Muscle of back (tissue), 11 donors: ENCODE measurements around the gene NOS1AP. TPM values are rescaled to one million over a fixed set of nuclear protein-coding genes. Genes with fewer than 3 reads are reported as not detected.

Experiments used
- DNase-seq, 3 donors: peaks; one replicate each; pipeline versions ENCODE4 v3.0.0 to v3.0.0-alpha.2; 2013
- polyA plus RNA-seq, 10 donors: library from polyadenylated mRNA; unstranded; fragments of 120-200 nt; gene quantifications; one replicate each; pipeline ENCODE4 v1.2.1, GENCODE V29; 2013; ENCODE audit not compliant: insufficient read length in 10 of 10

NOS1AP gene
- polyA plus RNA-seq, 10 donors = 0.45 to 0.89 (median 0.56) TPM

- DNase-seq = no peak
These were observed 181.6 kb downstream of the NOS1AP start for GRCh38 chr1:162251102-162251501.

DNA sequence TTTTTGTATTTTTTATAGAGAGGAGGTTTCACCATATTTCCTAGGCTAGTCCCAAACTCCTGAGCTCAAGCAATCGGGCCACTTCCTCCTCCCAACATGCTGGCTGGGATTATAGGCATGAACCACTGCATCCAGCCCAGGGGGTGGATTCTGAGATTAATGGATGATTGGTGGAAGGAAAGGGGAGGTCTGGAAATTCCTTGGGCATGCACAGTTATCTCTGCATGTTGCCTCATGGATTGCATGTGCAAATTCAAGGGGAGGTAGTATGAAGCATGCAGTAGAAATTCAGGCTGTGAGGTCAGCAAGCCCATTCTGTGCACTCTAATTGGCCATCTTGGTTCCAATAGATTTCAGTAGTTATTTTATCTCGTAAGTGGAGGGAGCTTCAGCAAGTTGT lies 182.7 kb downstream of the NOS1AP start:
- DNase-seq = no peak

DNA sequence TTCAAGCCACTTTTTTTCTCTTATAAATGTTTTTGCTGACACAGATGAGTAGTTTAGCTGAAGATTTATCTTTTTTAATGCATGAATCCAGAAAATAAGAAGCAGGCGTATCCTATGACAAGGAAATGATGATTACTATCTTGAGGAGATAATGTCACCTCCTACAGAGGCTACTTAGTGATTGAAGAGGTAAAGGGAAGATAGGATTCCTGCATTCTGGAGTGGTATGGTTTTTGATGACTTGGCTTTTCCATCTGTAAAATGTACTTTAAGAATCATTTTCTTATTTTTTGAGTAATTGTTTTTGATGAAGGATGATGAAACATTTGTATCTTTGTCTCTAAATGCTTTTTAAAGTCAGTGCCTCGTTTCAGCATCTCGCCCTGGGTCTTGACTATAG lies 184.3 kb downstream of the NOS1AP start:
- DNase-seq = no peak

DNA sequence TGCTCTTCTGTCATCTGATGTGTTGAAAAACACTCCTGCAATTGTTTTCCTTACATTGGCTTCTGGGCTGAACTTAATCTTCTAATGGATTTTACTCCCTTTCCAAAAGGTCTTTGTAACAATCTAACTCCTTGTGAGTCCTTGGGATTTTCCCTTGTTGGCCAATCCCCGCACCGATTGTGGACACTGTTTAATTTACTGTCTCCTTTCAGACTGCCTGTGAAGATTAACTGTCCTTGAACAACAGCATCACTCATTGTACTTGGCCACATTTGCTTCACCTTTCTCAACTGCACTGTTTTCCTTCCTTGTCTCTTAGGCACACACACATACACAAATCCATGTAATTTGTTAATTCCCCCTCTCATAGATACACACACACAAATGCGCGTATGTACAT lies 186.8 kb downstream of the NOS1AP start:
- DNase-seq = no peak

- no peak for DNase-seq
These were observed 188.9 kb downstream of the NOS1AP start for GRCh38 chr1:162258394-162258793.

DNA sequence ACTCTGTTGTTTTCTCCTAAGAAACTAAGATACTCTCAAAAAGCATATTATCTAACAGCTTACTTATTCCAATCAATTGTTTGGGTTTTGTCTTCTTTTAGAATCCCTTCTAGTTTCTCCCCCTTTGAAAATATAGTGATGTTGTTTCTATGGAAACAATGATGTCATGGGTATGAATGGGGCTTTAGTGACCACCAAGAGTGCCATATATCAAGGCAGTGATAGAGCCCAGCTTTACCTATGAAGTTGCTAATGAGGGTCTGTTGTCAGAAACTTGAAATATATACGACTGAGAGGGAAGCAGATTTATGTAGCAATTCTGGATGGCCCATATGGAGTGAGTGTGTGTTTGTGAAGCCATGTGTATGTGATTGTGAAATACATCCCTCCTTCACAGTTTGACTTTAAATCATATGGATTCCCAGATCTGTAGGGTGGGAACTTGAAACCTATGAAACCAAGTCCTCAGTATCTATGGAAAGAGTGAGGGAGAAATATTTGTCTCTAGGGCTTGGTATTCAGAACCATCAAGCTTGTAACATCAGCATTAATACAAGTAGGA lies 190.5 kb downstream of the NOS1AP start:
- DNase-seq = peak in 1 of 3 donors; percentile 16

DNA sequence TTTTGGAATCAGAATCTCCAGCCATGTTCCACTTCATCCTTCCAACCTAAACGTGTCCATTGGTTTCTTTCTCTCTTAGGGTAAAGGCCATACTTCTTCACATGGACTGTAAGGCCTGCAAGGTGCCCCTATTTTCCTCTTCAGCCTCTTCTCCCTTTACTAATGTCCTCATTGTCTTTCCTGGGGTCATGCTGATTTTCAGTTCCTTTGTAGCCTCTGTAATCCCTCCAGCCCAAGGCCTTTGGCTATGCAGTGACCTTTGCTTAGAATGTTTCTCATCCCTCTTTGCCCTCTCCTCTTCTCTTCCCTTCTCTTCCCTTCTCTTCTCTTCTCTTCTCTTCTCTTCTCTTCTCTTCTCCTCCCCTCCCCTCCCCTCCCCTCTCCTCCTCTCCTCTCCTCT lies 194.6 kb downstream of the NOS1AP start:
- no peak for DNase-seq

GRCh38 chr1:162265983-162266382 lies 196.5 kb downstream of the NOS1AP start:
- no peak for DNase-seq

DNA sequence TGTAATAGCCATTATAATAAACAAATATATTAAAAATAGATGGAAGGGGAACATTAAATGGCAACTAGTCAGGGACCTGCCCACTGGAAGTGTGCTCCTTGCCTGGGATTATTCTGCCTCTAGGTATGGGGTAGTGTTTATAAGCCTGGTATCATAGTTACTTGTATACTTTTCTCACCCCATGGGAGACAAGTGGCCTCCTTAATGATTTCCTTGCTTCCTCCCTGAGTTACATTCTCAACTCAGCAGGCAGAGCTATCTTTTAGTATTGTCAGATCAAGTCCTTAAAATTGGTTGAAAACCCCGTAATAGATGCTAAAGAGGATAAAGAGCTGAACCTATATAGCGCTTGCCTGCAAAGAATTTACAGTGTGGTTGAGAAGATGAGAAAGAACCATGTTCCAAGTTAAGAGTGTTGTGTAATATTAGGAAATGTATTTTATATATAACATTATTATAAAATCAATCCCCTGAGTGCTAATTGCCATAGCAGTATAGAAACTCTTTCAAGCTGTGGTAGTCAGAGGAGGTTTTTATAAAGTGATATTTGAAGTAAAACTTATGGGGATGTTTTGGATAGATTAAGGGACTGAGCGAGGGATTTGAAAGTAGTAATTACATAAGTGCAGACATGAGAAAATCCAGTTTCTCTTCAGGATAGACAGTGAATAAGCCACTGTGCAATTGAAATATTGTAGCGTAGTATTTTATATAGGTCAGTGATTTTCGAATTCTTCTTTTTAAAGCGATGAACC lies 200.7 kb downstream of the NOS1AP start:
- DNase-seq = no peak

- DNase-seq = no peak
These were observed 202.5 kb downstream of the NOS1AP start for GRCh38 chr1:162271972-162272371.

- no peak for DNase-seq
These were observed 202.9 kb downstream of the NOS1AP start for GRCh38 chr1:162272419-162272818.

DNA sequence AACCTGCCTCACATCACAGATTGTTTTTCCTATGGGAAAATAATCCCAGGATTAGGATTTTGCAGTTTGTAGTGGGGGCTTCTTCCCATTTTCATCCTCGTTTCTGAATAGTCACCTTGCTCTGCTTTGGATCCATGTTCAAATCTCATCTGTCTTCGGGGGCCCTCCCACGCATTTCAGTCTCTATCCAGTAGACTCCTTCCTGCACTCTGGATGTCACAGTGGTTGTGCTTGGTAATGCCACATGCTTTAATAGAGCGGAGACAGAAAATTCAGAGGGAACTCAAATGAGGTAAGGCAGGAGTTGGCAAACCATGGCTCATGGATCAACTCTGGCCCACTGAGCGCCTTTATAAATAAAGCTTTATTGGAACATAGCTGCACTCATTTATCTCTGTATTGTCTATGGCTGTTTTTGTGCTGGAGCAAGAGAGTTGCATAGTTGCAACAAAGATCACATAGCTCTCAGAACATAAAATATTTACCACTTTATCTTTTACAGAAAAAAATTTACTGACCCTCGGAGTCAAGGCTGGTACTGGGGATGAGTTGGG lies 206.2 kb downstream of the NOS1AP start:
- DNase-seq = no peak

DNA sequence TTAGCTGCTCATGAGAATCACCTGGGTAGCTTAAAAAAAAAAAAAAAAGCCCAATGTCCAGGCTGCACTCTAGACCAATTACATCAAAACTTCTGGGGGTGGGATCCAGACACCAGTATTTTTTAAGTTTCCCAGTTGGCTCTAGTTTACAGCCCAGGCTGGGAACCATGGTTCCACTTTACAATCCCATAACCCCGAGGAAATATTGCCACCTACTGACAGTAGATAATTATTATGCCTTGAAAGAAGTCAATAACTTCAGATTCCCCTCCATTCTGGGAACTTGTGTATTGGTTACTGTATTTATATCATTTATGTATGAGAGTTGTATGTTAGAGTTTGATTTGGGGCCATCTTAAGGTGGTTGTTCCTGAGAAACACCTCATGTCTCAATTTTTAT lies 207.0 kb downstream of the NOS1AP start:
- peak; percentile 6 to 24 (median 8) for DNase-seq

DNA sequence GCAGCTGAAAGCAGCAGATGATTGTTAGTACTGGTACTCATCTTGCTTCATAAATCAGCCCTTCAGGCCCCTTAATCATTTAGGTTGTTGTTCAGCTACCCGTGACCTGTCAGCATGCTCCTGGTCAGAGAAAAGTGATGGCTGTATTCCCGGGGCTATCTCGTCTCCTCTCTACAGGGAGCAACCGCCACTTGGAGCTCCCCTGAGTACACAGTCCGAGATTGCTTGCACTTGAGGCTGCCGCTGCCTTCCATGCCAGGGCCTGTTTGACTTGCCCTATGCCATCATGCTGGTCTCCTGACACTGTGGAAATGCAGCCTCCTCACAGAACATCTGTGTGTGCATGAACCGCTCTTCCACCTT lies 209.6 kb downstream of the NOS1AP start:
- DNase-seq = no peak

DNA sequence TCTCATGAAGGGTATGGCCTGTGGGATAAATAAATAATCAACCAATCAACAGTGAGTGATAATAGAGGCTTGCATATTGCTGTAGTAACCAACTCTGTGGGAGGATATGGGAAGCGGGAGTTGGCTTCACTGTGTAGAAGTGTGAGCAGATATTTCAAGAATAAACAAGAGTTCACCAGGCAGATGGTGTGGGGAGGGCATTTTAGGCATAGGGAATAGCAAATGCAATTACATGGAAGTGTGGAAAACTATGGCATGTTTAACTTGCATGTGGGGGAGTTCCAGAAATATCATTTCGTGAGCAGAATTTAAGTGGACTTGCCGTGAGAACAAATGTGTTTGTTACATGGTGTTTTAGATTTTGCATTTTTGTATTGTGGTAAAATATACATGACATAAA lies 211.9 kb downstream of the NOS1AP start:
- no peak for DNase-seq

- DNase-seq = no peak
These were observed 214.2 kb downstream of the NOS1AP start for GRCh38 chr1:162283657-162284056.

DNA sequence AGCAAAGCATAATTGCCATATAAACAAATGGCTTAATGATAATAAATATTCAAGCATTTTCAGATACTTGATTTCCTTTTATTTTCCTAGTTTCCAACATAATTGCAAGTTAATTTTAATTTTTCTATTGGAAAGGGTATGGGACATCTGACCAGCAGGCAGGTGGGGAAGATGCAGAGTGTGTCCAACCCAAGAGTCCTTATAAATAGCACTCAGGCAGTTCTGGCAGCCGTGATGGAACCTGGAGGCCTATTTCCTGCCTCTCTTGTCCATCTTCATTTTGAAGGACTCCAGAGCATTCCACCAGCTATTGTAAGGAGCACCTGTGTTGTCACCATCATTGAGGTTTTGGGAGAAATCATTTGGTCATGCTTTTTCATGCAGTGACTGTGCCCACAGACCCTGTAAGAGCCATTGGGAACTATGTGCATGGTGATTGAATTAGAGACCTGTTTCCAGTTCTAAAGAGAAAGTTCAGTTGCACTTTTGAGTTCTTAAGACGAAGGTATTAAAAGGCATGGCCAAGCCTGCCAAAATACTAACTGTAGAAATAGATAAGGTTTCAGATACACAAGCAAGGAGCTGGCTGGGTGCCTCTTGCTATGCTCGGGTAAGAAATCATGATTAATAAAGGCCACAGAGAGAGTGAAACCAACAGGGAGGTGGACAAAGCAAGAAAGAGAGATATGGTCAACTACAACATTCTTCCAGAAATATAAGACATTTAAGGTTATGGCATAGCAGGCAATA lies 214.9 kb downstream of the NOS1AP start:
- DNase-seq = no peak

DNA sequence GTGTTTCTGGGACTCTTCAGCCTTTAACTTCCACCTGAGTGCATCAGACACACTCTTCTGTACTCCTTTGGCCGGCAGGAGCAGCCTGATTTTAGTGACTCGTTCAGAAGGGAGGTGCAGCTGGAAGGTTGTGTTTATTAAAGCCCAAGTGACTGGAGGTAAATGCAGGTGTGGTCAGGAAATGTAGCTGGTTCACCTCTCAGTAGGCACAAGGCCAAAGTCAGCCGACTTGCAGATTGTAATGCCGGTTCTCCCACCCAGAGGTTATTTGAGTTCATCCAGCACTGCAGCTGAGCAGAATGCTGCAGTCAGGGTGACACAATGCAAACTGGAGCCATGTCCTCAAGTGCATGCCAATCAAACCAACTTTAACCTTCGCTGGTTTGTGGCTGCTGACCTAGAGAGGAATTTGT lies 215.7 kb downstream of the NOS1AP start:
- no peak for DNase-seq

- no peak for DNase-seq
These were observed 221.5 kb downstream of the NOS1AP start for GRCh38 chr1:162291000-162291399.

- peak in 2 of 3 donors; percentile 6 to 8 for DNase-seq
These were observed 222.9 kb downstream of the NOS1AP start for GRCh38 chr1:162292422-162292849.

- DNase-seq = no peak
These were observed 223.7 kb downstream of the NOS1AP start for GRCh38 chr1:162293073-162293692.

GRCh38 chr1:162294015-162294414 lies 224.5 kb downstream of the NOS1AP start:
- no peak for DNase-seq
